ENCODE data around the gene FAM193B.

DNA sequence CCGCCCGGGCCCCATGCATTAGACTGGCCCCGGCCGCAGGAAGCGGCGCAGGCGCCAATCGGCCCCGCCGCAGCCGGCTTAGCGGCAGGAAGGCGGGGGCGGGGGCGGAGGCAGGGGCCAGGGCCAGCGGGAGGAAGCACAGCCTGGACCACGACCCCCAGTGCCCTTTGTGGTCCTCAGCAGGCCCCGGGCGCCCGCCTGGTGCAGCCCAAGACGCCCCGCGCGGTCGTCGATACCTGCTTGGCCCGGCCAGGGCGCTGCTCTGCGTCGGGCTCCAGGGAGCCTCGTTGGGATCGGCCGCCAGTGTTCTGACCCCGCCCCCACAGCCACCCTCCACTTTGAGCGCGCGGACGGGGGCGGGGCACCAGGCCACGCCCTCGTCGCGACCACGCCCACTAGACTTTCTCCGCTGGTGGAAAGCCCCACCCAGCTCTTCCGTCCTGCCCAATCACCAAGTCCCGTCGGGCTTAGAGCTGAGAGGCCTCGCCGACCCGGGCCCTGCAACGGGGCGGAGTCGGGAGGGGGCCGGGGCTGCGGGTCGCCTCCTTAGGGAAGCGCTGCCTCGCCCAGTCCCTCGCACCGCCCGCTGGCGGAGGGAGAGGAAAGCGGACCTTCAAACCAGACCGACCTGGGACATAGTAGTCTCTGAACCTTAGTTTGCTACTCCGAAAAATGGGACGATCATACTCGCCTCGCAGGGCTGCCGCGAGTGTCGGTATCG lies 56.9 kb downstream of the FAM193B start, which contains the start of gene PDLIM7:
- TF ChIP-seq, protein P1, sequence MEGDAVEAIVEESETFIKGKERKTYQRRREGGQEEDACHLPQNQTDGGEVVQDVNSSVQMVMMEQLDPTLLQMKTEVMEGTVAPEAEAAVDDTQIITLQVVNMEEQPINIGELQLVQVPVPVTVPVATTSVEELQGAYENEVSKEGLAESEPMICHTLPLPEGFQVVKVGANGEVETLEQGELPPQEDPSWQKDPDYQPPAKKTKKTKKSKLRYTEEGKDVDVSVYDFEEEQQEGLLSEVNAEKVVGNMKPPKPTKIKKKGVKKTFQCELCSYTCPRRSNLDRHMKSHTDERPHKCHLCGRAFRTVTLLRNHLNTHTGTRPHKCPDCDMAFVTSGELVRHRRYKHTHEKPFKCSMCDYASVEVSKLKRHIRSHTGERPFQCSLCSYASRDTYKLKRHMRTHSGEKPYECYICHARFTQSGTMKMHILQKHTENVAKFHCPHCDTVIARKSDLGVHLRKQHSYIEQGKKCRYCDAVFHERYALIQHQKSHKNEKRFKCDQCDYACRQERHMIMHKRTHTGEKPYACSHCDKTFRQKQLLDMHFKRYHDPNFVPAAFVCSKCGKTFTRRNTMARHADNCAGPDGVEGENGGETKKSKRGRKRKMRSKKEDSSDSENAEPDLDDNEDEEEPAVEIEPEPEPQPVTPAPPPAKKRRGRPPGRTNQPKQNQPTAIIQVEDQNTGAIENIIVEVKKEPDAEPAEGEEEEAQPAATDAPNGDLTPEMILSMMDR (CRISPR knock-in tag; IDR thresholded peaks at IDR 0.05) = peak; percentile 27; the same call in 1 of the 2 replicates
- TF ChIP-seq ZNF274 (CRISPR knock-in tag; IDR thresholded peaks at IDR 0.05) (peak; percentile 45; the same call in 1 of the 2 replicates), TBP (CRISPR knock-in tag; IDR thresholded peaks at IDR 0.05) (no peak), ZZZ3 (CRISPR knock-in tag; IDR thresholded peaks at IDR 0.05; ENCODE audit: borderline replicate concordance) (no peak), NR2C2 (CRISPR knock-in tag; IDR thresholded peaks at IDR 0.05; ENCODE audit: borderline replicate concordance) (no peak)
- TF ChIP-seq, protein P2, sequence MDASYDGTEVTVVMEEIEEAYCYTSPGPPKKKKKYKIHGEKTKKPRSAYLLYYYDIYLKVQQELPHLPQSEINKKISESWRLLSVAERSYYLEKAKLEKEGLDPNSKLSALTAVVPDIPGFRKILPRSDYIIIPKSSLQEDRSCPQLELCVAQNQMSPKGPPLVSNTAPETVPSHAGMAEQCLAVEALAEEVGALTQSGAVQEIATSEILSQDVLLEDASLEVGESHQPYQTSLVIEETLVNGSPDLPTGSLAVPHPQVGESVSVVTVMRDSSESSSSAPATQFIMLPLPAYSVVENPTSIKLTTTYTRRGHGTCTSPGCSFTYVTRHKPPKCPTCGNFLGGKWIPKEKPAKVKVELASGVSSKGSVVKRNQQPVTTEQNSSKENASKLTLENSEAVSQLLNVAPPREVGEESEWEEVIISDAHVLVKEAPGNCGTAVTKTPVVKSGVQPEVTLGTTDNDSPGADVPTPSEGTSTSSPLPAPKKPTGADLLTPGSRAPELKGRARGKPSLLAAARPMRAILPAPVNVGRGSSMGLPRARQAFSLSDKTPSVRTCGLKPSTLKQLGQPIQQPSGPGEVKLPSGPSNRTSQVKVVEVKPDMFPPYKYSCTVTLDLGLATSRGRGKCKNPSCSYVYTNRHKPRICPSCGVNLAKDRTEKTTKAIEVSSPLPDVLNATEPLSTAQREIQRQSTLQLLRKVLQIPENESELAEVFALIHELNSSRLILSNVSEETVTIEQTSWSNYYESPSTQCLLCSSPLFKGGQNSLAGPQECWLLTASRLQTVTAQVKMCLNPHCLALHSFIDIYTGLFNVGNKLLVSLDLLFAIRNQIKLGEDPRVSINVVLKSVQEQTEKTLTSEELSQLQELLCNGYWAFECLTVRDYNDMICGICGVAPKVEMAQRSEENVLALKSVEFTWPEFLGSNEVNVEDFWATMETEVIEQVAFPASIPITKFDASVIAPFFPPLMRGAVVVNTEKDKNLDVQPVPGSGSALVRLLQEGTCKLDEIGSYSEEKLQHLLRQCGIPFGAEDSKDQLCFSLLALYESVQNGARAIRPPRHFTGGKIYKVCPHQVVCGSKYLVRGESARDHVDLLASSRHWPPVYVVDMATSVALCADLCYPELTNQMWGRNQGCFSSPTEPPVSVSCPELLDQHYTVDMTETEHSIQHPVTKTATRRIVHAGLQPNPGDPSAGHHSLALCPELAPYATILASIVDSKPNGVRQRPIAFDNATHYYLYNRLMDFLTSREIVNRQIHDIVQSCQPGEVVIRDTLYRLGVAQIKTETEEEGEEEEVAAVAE (CRISPR knock-in tag; IDR thresholded peaks at IDR 0.05; ENCODE audit: borderline replicate concordance) = no peak
